IPS DF 4.7 (cell line): ENCODE measurements around the gene ZNF205.

Experiments used
- DNase-seq: peaks from one replicate; pipeline ENCODE4 v3.0.0-alpha.2; 2013; ENCODE audit warnings: low spot score; ENCODE audit errors: extremely low read depth

Gene ZNF205

GRCh38 chr16:3101018-3101840, 11.2 kb upstream of the ZNF205 start:
- no peak for DNase-seq

GRCh38 chr16:3101841-3102470, 10.4 kb upstream of the ZNF205 start:
- no peak for DNase-seq

GRCh38 chr16:3106205-3106928, 6.0 kb upstream of the ZNF205 start:
- DNase-seq = no peak

GRCh38 chr16:3112881-3113574, 642 bp downstream of the ZNF205 start:
- DNase-seq = no peak

GRCh38 chr16:3113765-3114479, 1.5 kb downstream of the ZNF205 start:
- DNase-seq = no peak

- DNase-seq = no peak
These were observed 2.6 kb downstream of the ZNF205 start for GRCh38 chr16:3115003-3115402.

- no peak for DNase-seq
These were observed 3.2 kb downstream of the ZNF205 start for GRCh38 chr16:3115561-3115960.

- no peak for DNase-seq
These were observed 5.9 kb downstream of the ZNF205 start for GRCh38 chr16:3118204-3118790.

- DNase-seq = no peak
These were observed 6.5 kb downstream of the ZNF205 start for GRCh38 chr16:3118846-3119245.

- DNase-seq = no peak
These were observed 6.9 kb downstream of the ZNF205 start for GRCh38 chr16:3119286-3119685.

GRCh38 chr16:3119701-3120408, 7.5 kb downstream of the ZNF205 start:
- DNase-seq = no peak

- no peak for DNase-seq
These were observed 8.0 kb downstream of the ZNF205 start for GRCh38 chr16:3120435-3120834.

GRCh38 chr16:3121851-3122467, 9.6 kb downstream of the ZNF205 start:
- no peak for DNase-seq

GRCh38 chr16:3122926-3123570, 10.7 kb downstream of the ZNF205 start:
- DNase-seq = no peak

GRCh38 chr16:3123986-3124886, 11.8 kb downstream of the ZNF205 start:
- no peak for DNase-seq

GRCh38 chr16:3127745-3128144, 15.4 kb downstream of the ZNF205 start:
- no peak for DNase-seq

- DNase-seq = no peak
These were observed 17.0 kb downstream of the ZNF205 start for GRCh38 chr16:3129137-3130131.
